HG02623 (cell line): ENCODE results near the gene CPA5.

Source experiments
- ATAC-seq: cut with Tn5 transposase; IDR thresholded peaks from one replicate; pipeline ENCODE4 v1.9.1; 2021; ENCODE audit warnings: moderate library complexity; ENCODE audit not compliant: unreplicated experiment

CPA5 gene

GRCh38 chr7:130356876-130357611 lies 12.4 kb downstream of the CPA5 start:
- ATAC-seq = no peak

- ATAC-seq = no peak
Measured at GRCh38 chr7:130358471-130358870, 13.9 kb downstream of the CPA5 start.

GRCh38 chr7:130359276-130359857 lies 14.8 kb downstream of the CPA5 start:
- ATAC-seq = no peak

- ATAC-seq = no peak
Measured at GRCh38 chr7:130360518-130360917, 15.9 kb downstream of the CPA5 start.

GRCh38 chr7:130361681-130362080 lies 17.1 kb downstream of the CPA5 start:
- ATAC-seq = no peak

GRCh38 chr7:130362251-130362816 lies 17.7 kb downstream of the CPA5 start:
- no peak for ATAC-seq

- ATAC-seq = no peak
Measured at GRCh38 chr7:130363026-130363847, 18.6 kb downstream of the CPA5 start.

GRCh38 chr7:130364451-130364850 lies 19.8 kb downstream of the CPA5 start:
- no peak for ATAC-seq

- ATAC-seq = no peak
Measured at GRCh38 chr7:130365088-130365487, 20.5 kb downstream of the CPA5 start.

- ATAC-seq = no peak
Measured at GRCh38 chr7:130365511-130366441, 21.2 kb downstream of the CPA5 start.

- no peak for ATAC-seq
Measured at GRCh38 chr7:130366564-130366963, 21.9 kb downstream of the CPA5 start.

- ATAC-seq = no peak
Measured at GRCh38 chr7:130367088-130367755, 22.6 kb downstream of the CPA5 start.

GRCh38 chr7:130367836-130368746 lies 23.5 kb downstream of the CPA5 start:
- ATAC-seq = no peak

GRCh38 chr7:130369110-130369711 lies 24.6 kb downstream of the CPA5 start:
- no peak for ATAC-seq

GRCh38 chr7:130369831-130370550 lies 25.4 kb downstream of the CPA5 start:
- no peak for ATAC-seq

GRCh38 chr7:130371046-130371445 lies 26.4 kb downstream of the CPA5 start:
- no peak for ATAC-seq

- ATAC-seq = no peak
Measured at GRCh38 chr7:130372402-130373165, 28.0 kb downstream of the CPA5 start.
